ENCODE data around the gene HS6ST1. TPM values are rescaled to one million over a fixed set of nuclear protein-coding genes. Genes with fewer than 3 reads are reported as not detected.

HS6ST1 gene
- total RNA-seq, 4 donors from 2014 or later = 11.2 to 32.2 (median 14.7) TPM

DNA sequence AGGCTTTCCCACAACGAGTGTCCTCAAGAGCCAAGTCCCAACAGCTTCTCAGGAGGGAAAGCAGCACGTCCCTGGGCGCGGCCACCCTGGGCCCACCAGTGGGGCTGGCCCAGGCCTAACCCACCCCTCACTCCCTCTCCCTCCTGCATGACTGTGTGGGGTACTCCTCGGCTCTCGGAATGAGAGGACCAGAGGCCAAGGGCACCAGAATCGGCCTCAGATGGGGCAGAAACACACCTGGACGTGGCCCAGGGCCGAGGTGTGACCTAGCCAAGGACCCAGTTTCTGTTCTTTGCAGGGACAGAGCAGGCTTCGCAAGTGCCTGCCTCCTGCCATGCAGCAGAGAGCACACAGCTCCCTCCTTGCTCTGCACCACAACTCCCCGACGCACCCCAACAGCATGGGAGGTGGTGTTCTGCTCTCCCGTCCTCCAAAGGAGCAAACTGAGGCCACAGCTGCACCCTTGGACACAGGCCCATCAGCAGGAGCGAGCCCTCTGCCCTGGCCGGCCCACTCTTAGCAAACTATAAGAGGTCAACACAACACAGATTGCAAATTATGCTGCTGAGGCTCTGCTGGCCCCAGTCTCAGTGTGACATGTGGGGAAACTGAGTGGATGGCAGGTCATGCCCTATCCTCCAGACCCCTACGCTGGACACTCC, 19.7 kb downstream of the HS6ST1 start:
- TF ChIP-seq, protein P1, sequence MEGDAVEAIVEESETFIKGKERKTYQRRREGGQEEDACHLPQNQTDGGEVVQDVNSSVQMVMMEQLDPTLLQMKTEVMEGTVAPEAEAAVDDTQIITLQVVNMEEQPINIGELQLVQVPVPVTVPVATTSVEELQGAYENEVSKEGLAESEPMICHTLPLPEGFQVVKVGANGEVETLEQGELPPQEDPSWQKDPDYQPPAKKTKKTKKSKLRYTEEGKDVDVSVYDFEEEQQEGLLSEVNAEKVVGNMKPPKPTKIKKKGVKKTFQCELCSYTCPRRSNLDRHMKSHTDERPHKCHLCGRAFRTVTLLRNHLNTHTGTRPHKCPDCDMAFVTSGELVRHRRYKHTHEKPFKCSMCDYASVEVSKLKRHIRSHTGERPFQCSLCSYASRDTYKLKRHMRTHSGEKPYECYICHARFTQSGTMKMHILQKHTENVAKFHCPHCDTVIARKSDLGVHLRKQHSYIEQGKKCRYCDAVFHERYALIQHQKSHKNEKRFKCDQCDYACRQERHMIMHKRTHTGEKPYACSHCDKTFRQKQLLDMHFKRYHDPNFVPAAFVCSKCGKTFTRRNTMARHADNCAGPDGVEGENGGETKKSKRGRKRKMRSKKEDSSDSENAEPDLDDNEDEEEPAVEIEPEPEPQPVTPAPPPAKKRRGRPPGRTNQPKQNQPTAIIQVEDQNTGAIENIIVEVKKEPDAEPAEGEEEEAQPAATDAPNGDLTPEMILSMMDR (IDR thresholded peaks at IDR 0.05; ENCODE audit: low read depth) = no peak

DNA sequence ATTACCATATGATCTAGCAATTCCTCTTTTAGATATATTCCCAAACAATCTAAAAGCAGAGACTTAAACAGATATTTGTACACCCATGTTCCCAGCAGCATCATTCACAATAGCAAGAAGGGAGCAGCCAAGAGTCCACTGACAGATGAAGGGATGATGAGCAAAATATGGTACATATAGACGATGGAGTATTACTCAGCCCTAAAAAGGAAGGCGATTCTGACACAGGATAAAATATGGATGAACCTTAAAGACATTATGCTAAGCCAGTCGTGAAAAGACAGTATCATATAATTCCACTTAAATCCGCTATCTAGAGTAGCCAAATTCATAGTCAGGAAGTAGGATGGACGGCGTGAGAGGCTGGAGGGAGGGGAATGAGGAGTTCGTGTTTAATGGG, 20.4 kb downstream of the HS6ST1 start:
- TF ChIP-seq, protein P1 (IDR thresholded peaks at IDR 0.05; ENCODE audit: low read depth) = no peak

DNA sequence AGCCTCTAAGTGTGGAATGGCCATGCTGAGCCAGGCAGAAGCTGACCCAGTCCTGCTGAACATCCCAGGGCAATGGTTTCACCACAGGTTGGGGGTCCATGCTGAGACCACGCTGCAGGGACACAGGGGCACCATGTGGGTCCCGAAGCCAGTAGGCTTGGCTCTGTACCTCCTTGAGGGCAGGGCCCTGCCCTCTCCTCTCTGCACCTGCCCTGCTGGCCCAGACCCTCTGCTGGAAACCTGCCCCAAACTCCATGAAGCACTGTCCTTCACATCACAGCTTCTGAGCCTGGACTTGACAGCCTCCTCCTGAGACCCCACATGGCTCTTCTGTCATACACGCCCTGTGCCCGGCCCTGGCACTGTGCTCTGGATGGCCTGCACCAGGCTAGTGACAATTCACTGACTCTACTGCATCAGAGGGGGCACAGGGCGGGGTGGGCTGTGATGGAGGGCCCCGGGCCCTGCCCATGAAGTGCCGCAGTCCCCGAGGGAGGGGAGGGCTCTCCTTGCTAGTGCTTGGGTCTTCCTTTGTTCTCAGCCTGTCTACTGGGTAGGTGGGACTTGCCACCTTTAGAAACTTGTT, 24.7 kb downstream of the HS6ST1 start:
- TF ChIP-seq, protein P1 (IDR thresholded peaks at IDR 0.05; ENCODE audit: low read depth) = no peak

DNA sequence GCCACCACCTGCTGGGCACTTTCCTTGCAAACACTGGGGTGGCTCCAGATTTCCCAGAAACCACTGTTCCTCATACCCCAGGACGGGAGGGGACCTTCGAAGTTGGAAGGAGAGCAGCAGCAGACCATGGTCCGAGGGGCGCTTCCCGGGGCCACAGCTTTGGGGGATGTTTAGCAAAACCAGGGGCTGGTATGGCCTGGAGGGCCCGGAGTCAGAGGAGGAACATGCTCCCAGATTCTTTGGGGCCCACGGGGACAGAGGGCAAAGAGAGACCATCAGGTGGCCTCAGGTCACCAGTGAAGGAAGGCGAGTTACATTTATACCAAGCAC, 25.3 kb downstream of the HS6ST1 start:
- TF ChIP-seq, protein P1 (IDR thresholded peaks at IDR 0.05; ENCODE audit: low read depth) = no peak

DNA sequence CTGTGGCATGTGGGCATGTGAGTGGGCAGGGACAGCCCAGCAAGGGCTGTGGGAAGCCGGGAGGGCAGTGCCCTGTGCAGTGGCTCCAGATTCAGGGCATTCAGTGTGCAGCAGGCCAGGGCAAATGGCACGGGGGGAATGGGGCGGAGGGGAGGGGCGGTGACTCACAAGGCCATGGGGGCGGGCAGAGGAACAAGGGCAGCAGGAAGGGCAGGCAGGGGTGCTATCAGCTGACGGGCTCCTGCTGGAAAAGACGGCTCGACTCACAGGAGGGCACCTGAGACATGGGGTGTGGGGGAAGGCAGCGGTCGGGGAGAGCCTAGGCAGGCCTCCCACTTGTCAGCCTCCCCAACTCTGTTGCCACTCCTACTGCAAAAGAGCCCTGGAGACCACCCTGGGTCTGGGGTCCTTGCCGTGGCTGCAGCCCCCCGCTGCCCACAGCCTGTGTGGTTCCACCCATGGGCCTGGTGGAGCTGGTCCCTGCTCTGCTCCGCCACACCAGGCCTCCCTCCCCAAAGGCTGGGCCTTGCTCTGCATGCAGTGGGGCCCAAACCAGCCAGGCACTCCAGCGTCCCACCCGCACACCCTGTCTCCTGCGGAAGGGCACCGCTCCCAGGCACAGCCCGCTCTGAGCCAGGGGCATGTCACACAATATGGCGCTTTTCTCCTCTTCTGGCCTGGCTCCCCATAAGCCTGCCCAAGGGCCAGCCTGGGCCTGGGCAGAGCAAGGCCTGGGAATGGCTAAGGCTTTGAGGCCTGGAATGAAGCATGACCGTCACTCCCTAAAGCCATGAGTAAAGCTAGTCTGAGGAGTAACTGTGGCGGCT, 25.9 kb downstream of the HS6ST1 start:
- TF ChIP-seq, protein P1 (IDR thresholded peaks at IDR 0.05; ENCODE audit: low read depth) = no peak

DNA sequence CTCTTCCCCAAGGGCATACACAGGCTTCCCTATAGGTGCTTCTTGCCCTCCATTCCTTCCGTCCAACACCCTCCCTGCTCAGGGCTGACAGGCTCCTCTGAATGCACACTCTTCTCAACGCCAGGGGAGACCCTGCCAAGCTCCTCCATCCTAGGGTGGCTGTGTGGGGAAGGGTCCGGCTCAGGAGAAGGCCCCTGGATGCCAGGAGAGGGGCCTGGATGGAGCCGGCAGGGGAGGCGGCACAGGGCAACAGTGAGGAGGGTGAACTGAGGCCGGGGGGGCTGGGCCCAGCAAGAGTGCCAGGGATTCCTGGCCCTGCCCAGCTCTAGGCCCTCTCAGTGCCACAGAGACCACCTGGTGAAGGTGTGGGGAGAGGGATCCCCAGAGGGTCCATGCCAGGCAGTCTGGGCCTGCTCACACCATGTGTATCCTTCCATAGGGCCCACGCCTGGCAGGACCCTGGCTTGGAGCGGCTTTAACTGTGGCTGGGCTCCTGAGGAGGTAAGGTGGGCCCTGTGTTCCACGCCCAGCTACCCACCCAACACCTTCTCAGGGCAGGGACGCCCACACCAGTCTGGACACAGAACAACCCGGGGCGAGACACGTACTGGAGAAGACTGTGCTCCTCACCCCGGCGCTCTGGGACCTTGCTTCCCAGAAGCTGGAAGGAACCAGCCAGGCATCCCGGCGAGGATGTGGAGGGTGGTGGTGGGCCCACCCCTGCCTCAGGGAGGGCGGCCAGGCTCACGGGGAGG, 26.6 kb downstream of the HS6ST1 start:
- TF ChIP-seq, protein P1 (IDR thresholded peaks at IDR 0.05; ENCODE audit: low read depth) = no peak
